Nephron progenitor cell (in vitro differentiated cells): ENCODE data around the gene DBP.

Experiments
- DNase-seq: peaks from one replicate; pipeline ENCODE4 v3.0.0; 2021
- H3K27ac Mint-ChIP-seq: 2 replicates; pipeline ENCODE4 v1.8.0; 2021; ENCODE audit warnings: mild to moderate bottlenecking, moderate library complexity, mixed read lengths
- H3K27me3 Mint-ChIP-seq: 2 replicates; pipeline ENCODE4 v1.8.0; 2021; ENCODE audit warnings: mild to moderate bottlenecking, low read depth, mixed read lengths; ENCODE audit not compliant: poor library complexity
- H3K36me3 Mint-ChIP-seq: 2 replicates; pipeline ENCODE4 v1.8.0; 2021; ENCODE audit warnings: low read depth, mixed read lengths
- H3K4me1 Mint-ChIP-seq: 2 replicates; pipeline ENCODE4 v1.8.0; 2021; ENCODE audit warnings: mixed read lengths
- H3K4me3 Mint-ChIP-seq: 2 replicates; pipeline ENCODE4 v1.8.0; 2021; ENCODE audit warnings: mild to moderate bottlenecking, moderate library complexity, mixed read lengths
- H3K9me3 Mint-ChIP-seq: 2 replicates; pipeline ENCODE4 v1.8.0; 2021; ENCODE audit warnings: mild to moderate bottlenecking, moderate library complexity, mixed read lengths
- CTCF ChIP-seq: fragments of 200-600 bp; sonication (generic); IDR thresholded peaks from 2 replicates; pipeline ENCODE4 v1.5.0; 2021; ENCODE audit warnings: antibody characterized with exemption

Gene DBP

DNA sequence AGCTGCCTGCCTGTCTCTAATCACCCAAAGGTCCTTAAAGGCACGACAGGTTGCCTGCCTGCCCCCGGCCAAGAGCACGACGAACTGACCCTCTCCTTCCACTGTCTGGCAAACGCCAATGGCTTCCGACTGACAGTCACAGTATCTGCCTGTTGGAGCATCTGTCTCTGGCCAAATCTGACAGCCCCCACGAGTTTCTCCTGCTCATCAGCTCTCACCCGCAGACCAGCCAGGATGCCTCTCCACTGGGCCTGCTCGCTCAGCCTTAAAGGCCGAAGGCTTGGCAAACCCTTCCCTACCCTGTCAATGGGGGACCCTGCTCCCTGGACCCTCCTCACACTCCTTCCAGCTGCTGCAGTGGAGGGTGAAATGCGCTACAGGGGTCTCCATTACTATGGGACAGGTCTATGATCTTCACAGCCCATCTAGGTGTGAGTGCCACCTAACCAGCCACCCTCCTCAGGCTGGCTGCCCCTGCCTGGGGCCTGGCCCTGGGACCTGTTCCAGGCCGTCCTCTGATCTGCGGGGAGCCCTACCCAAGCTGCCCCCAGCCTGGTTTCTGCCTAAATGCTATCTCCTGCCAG lies 23.2 kb downstream of the DBP start:
- Mint-ChIP-seq H3K4me3 (no peak overlapping the region), H3K36me3 (peaks cover 19% of the 10 kb centered on the region)
- no peak for TF ChIP-seq CTCF

GRCh38 chr19:48613024-48613851 lies 23.9 kb downstream of the DBP start:
- H3K4me3 Mint-ChIP-seq, result no peak overlapping the region
- H3K9me3 Mint-ChIP-seq, result no peaks in the 10 kb centered on the region
- no peak for TF ChIP-seq CTCF
- H3K4me1 Mint-ChIP-seq, result peaks cover 44% of the 10 kb centered on the region
- H3K27me3 Mint-ChIP-seq, result no peaks in the 10 kb centered on the region
- no peak for DNase-seq
- peaks cover 14% of the 10 kb centered on the region for H3K36me3 Mint-ChIP-seq
- H3K27ac Mint-ChIP-seq, result peak overlapping the region; percentile 98

More for the DNA sequence above, 23.2 kb downstream of the DBP start:
- H3K9me3 Mint-ChIP-seq, result no peaks in the 10 kb centered on the region
- H3K4me1 Mint-ChIP-seq, result peaks cover 51% of the 10 kb centered on the region
- H3K27me3 Mint-ChIP-seq, result no peaks in the 10 kb centered on the region
- DNase-seq, result no peak
- H3K27ac Mint-ChIP-seq, result peak overlapping the region; percentile 98

DNA sequence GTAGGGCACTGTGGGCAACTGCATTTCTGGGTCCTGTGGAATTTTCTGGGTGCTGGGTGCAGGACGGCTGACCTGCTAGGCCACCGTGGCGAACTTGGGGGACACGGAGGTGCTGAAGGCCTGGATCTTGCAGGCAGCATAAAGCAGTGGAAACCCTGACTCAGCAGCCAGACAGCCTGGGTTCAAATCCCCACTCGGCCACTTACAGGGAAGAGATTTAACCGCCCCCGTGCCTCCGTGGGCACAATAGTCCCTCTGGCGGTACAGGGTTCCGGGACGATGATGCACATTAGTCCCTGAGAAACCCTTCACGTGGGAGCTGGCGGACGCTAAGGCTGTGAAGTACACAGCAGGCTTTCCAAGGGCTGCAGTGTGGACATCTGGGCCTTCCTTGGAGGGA lies 25.3 kb downstream of the DBP start:
- DNase-seq, result no peak
- Mint-ChIP-seq H3K36me3 (peaks cover 12% of the 10 kb centered on the region), H3K27me3 (no peaks in the 10 kb centered on the region), H3K9me3 (no peaks in the 10 kb centered on the region), H3K4me1 (peaks cover 31% of the 10 kb centered on the region), H3K4me3 (no peak overlapping the region), H3K27ac (no peak overlapping the region)
- TF ChIP-seq CTCF, result no peak

DNA sequence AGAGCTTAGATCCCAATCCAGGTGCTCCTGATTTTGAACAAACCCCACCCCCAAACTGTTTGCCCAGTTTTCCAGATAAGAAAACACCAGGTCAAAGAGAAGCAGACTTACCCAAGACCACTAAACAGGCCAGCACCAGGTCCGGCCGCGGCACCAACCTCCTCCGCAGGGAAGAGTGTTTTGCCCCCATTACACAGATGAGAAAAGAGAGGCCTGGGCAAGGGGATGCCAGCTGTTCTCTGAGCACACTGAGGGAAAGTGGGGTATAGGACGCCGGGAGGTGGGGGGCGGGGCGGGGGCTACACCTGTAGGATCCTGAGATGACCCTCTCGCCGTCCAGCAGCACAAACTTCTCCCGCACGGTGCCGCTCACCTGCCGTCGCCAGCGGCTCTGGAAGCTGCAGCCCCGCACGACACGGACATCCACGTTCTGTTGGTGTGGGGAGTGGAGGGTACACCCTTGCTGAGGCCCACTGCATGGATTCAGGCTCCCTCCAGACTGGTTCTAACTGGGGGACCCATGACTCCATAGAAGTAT lies 27.5 kb downstream of the DBP start:
- TF ChIP-seq CTCF, result no peak
- no peak overlapping the region for H3K4me3 Mint-ChIP-seq

DNA sequence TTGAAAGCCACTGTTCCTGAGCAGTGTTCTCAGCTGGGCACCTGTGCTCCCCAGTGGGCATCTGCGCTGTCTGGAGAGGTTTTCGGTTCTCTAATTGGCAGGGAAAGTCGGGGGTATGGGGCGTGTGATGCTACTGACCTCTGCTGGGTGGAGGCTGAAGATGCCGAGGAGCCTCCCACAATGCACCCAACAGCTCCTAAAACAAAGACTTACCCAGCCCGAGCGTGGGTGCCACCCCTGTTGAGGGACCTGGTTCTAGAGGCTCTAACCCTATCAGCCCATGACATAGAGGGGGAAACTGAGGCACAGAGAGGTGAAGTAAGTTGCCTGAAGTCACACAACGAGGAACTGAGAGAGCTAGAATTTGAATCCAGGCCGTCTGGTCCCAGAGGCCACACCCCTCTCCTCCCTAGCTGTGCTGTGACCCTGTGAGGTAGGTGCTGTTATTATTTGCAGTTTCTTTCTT lies 28.3 kb downstream of the DBP start:
- no peak overlapping the region for H3K27ac Mint-ChIP-seq
- DNase-seq, result no peak
- peak; percentile 30 for TF ChIP-seq CTCF
- H3K27me3 Mint-ChIP-seq, result peaks cover 6% of the 10 kb centered on the region
- H3K4me3 Mint-ChIP-seq, result no peak overlapping the region
- no peaks in the 10 kb centered on the region for H3K9me3 Mint-ChIP-seq
- H3K4me1 Mint-ChIP-seq, result peaks cover 5% of the 10 kb centered on the region
- H3K36me3 Mint-ChIP-seq, result no peaks in the 10 kb centered on the region

More for the DNA sequence above, 27.5 kb downstream of the DBP start:
- H3K27me3 Mint-ChIP-seq, result peaks cover 6% of the 10 kb centered on the region
- peaks cover 13% of the 10 kb centered on the region for H3K4me1 Mint-ChIP-seq
- no peaks in the 10 kb centered on the region for H3K9me3 Mint-ChIP-seq
- DNase-seq, result no peak
- no peaks in the 10 kb centered on the region for H3K36me3 Mint-ChIP-seq
- H3K27ac Mint-ChIP-seq, result no peak overlapping the region
